GM19239 (cell line): ENCODE data around the gene RPS6KA5.

ENCODE experiments used
- DNase-seq: peaks from one replicate; pipeline ENCODE4 v3.0.0; 2011; ENCODE audit warnings: low spot score; ENCODE audit not compliant: insufficient read length
- FAIRE-seq: peaks from 2 replicates; lab custom pipeline; 2011; peaks lifted over from hg19 to GRCh38; lab: Jason Lieb, UNC

RPS6KA5 gene

GRCh38 chr14:91032248-91032647, 28.2 kb downstream of the RPS6KA5 start:
- FAIRE-seq (no peak), DNase-seq (no peak)

GRCh38 chr14:91031666-91032065, 28.8 kb downstream of the RPS6KA5 start:
- no peak for DNase-seq
- no peak for FAIRE-seq

- DNase-seq (no peak), FAIRE-seq (peak; percentile 82)
Measured at GRCh38 chr14:91029456-91030217, 30.8 kb downstream of the RPS6KA5 start.

GRCh38 chr14:91027561-91027960, 32.9 kb downstream of the RPS6KA5 start:
- no peak for FAIRE-seq
- no peak for DNase-seq

GRCh38 chr14:91022622-91023028, 37.8 kb downstream of the RPS6KA5 start:
- DNase-seq (peak; percentile 29), FAIRE-seq (peak; percentile 89)

GRCh38 chr14:91021991-91022621, 38.3 kb downstream of the RPS6KA5 start:
- DNase-seq = no peak
- no peak for FAIRE-seq

- no peak for FAIRE-seq
- no peak for DNase-seq
Measured at GRCh38 chr14:91021115-91021514, 39.3 kb downstream of the RPS6KA5 start.

- no peak for FAIRE-seq
- no peak for DNase-seq
Measured at GRCh38 chr14:91019673-91020072, 40.8 kb downstream of the RPS6KA5 start.

GRCh38 chr14:91018481-91018880, 42.0 kb downstream of the RPS6KA5 start:
- no peak for FAIRE-seq

GRCh38 chr14:91016800-91017410, 43.5 kb downstream of the RPS6KA5 start:
- DNase-seq (no peak), FAIRE-seq (no peak)

More at GRCh38 chr14:91018481-91018880, 42.0 kb downstream of the RPS6KA5 start:
- DNase-seq = no peak

GRCh38 chr14:91015435-91015834, 45.0 kb downstream of the RPS6KA5 start:
- FAIRE-seq = peak; percentile 23

GRCh38 chr14:91012045-91012444, 48.4 kb downstream of the RPS6KA5 start:
- DNase-seq = no peak
- peak; percentile 11 for FAIRE-seq

More at GRCh38 chr14:91015435-91015834, 45.0 kb downstream of the RPS6KA5 start:
- DNase-seq = no peak

GRCh38 chr14:91010153-91010533, 50.3 kb downstream of the RPS6KA5 start:
- DNase-seq = no peak
- no peak for FAIRE-seq

- FAIRE-seq = peak; percentile 97
- peak; percentile 41 for DNase-seq
Measured at GRCh38 chr14:91009501-91010152, 50.8 kb downstream of the RPS6KA5 start.

GRCh38 chr14:91008759-91009409, 51.6 kb downstream of the RPS6KA5 start:
- no peak for FAIRE-seq
- no peak for DNase-seq

GRCh38 chr14:91005716-91006115, 54.7 kb downstream of the RPS6KA5 start:
- FAIRE-seq (no peak), DNase-seq (no peak)

GRCh38 chr14:91004987-91005386, 55.5 kb downstream of the RPS6KA5 start:
- DNase-seq (no peak), FAIRE-seq (no peak)

GRCh38 chr14:90999299-90999698, 61.1 kb downstream of the RPS6KA5 start:
- no peak for FAIRE-seq

GRCh38 chr14:90996967-90997366, 63.5 kb downstream of the RPS6KA5 start:
- DNase-seq = no peak
- no peak for FAIRE-seq

More at GRCh38 chr14:90999299-90999698, 61.1 kb downstream of the RPS6KA5 start:
- DNase-seq = no peak

- no peak for FAIRE-seq
- no peak for DNase-seq
Measured at GRCh38 chr14:90995785-90996184, 64.7 kb downstream of the RPS6KA5 start.
